Activated naive CD8-positive, alpha-beta T cell treated with anti-CD3 and anti-CD28 coated beads, Interleukin-2, amount 10 ng/mL, durations not matched to agents 7 days and 5 days (primary cell): ENCODE measurements around the gene GRIP2. TPM values are rescaled to one million over a fixed set of nuclear protein-coding genes. Genes with fewer than 3 reads are reported as not detected.

Source experiments
- ATAC-seq: fragments of 150-1000 bp; cut with Tn5 transposase; one replicate; pipeline ENCODE4 v1.10.0; 2021; ENCODE audit warnings: low read depth, moderate library complexity
- POLR2A ChIA-PET: fragments of 350-600 bp; sonication (Branson Sonifier 250); formaldehyde crosslinking; loops from one replicate; lab custom pipeline; 2021; ENCODE audit warnings: antibody characterized with exemption; lab: Charles Lee
- DNase-seq: peaks from one replicate; pipeline ENCODE4 v3.0.0; 2021
- H3K27ac Mint-ChIP-seq: one replicate; pipeline ENCODE4 v1.8.0; 2022; ENCODE audit warnings: mild to moderate bottlenecking, mixed read lengths
- H3K27me3 Mint-ChIP-seq: one replicate; pipeline ENCODE4 v1.8.0; 2022; ENCODE audit warnings: mild to moderate bottlenecking, moderate library complexity, mixed read lengths
- H3K36me3 Mint-ChIP-seq: one replicate; pipeline ENCODE4 v1.8.0; 2021; ENCODE audit warnings: mild to moderate bottlenecking, mixed read lengths
- H3K4me1 Mint-ChIP-seq: one replicate; pipeline ENCODE4 v1.8.0; 2021; ENCODE audit warnings: mixed read lengths
- H3K4me3 Mint-ChIP-seq: one replicate; pipeline ENCODE4 v1.8.0; 2022; ENCODE audit warnings: mild to moderate bottlenecking, moderate library complexity, mixed read lengths
- H3K9me3 Mint-ChIP-seq: one replicate; pipeline ENCODE4 v1.8.0; 2021; ENCODE audit warnings: mixed read lengths
- total RNA-seq, 2 experiments: library from RNA; stranded (reverse); gene quantifications; one replicate each; pipeline ENCODE4 v1.2.3, GENCODE V29; 2021

GRIP2 gene
- total RNA-seq, 2 experiments from 2014 or later, result not detected

DNA sequence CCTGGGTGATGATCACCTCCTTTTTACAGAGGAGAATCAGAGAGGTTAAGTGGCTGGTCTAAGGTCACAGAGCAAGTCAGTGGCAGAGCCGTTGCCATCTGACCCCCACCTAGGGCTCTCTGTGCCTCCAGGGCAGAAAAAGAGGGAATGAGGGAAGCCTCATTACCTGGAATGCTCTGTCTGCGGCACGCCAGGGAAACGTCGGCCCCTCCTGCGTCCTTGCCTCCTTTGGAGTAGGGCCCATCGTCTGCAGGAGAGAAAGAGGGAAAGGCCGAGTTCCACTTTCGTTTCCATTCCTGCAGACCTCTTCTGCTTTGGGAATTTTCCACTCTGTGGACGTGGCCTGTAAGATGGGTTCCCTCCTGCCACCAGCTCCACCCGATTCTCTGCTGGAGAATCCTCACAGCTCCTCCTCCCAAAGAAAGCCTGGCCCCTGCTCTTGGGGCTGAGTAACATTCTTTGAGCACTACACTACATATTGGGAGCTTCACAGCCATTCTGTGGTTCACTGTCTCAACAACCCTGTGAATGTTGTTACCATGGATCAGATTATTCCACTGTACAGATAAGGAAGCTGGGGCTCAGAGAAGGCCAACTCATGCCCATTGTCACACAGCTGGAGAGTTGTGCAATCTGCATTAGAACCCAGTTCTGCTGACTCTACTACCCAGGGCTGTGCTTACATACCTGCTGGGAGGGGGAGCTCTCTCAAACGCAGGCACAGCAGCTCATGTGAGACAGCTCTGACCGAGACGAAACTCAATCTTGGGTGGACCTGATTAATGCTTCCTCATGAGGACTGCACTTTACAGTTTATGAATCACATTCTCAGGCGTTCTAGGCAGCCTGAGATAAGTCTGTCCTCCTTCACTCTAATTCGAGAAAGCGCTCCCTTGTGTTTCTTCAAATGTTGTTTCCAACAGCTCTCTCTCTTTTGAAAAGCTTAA is 14.2 kb downstream of the GRIP2 start:
- Mint-ChIP-seq H3K27ac (no peak overlapping the region), H3K9me3 (no peaks in the 10 kb centered on the region), H3K4me3 (no peak overlapping the region), H3K4me1 (no peaks in the 10 kb centered on the region), H3K36me3 (no peaks in the 10 kb centered on the region), H3K27me3 (peaks cover 14% of the 10 kb centered on the region)
- DNase-seq (no peak), ATAC-seq (no peak)
- POLR2A ChIA-PET, result no interaction called here

DNA sequence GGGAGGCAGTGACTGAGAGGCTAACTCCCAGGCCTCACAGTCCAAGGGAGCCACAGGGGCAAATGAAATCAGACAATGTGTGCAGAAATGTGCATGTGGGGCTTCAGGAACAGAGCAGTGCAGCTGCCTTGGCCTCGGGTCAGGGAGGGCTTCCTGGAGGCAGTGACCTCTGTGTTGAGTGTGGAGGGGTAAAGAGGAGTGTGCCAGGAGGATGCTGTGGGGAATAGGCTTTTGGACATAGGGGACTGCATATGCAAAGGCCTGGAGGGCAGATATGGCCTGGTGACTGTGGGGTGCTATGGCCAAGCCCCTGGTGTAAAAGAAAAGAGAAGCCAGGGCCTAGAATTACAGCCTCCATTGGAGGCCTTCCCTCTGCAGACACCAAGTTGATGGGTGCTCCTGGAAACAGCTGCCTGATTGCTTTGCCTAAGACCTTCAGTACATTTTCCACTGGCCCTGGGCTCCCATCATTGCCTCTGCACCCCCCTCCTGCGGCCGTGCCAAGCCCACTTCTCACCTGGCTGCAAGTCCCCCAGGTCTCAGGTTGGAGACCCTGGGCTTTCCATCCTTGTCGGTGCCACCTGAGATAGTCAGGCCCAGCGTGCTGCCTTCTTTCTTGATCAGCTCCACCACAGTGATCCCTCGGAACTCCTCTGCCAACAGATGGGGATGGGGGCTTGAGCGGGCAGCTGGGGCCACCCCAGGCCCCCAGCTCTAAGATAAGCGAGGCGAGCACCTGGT is 15.1 kb downstream of the GRIP2 start:
- no peak overlapping the region for H3K4me3 Mint-ChIP-seq
- no peaks in the 10 kb centered on the region for H3K4me1 Mint-ChIP-seq
- POLR2A ChIA-PET, result no interaction called here
- ATAC-seq (no peak), DNase-seq (peak; percentile 10)
- H3K27ac Mint-ChIP-seq, result no peak overlapping the region
- H3K9me3 Mint-ChIP-seq, result no peaks in the 10 kb centered on the region
- no peaks in the 10 kb centered on the region for H3K36me3 Mint-ChIP-seq
- peaks cover 8% of the 10 kb centered on the region for H3K27me3 Mint-ChIP-seq

DNA sequence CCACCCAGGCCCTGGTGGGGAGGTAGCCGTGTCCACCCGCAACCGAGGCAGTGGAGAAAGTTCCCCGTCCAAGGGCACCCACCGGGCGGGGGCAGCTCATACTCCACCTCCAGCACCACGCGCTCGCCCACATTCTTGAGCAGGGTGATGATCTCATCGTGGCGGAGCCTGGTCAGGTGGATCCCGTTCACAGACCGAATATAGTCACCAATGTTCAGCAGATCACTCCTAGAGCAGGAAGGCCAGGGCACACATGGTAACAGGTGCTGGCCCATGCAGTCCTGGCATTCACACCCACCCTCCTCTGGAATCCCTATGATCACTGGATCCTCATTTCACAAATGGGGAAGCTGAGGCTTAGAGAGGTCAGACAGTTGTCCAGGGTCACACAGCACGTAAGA is 15.8 kb downstream of the GRIP2 start:
- Mint-ChIP-seq H3K9me3 (no peaks in the 10 kb centered on the region), H3K4me3 (no peak overlapping the region), H3K36me3 (no peaks in the 10 kb centered on the region), H3K27me3 (peaks cover 3% of the 10 kb centered on the region), H3K27ac (no peak overlapping the region), H3K4me1 (no peaks in the 10 kb centered on the region)
- POLR2A ChIA-PET, result no interaction called here
- no peak for ATAC-seq
- peak; percentile 22 for DNase-seq

DNA sequence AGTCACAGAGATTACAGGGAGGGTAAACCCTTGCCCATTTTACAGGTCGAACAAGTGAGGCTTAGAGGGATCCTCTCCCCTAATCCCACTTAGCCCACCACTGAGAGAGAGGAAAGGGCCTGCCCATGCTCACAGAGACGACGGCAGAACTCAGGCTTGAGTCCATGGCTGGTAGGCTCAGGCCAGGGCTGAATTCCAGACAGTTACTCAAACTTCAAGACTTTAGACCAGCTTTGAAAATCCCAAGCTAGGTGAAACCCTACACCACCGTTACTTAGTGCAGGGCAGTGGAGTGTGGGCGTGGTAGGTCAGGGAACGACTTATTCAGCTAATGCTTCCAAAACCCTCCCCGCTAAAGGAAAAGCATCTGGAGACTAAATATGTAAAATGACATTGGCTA is 16.4 kb downstream of the GRIP2 start:
- peaks cover 3% of the 10 kb centered on the region for H3K27me3 Mint-ChIP-seq
- no peak overlapping the region for H3K4me3 Mint-ChIP-seq
- H3K36me3 Mint-ChIP-seq, result no peaks in the 10 kb centered on the region
- H3K27ac Mint-ChIP-seq, result no peak overlapping the region
- H3K9me3 Mint-ChIP-seq, result no peaks in the 10 kb centered on the region
- POLR2A ChIA-PET, result no interaction called here
- no peaks in the 10 kb centered on the region for H3K4me1 Mint-ChIP-seq
- DNase-seq (peak; percentile 5), ATAC-seq (no peak)

DNA sequence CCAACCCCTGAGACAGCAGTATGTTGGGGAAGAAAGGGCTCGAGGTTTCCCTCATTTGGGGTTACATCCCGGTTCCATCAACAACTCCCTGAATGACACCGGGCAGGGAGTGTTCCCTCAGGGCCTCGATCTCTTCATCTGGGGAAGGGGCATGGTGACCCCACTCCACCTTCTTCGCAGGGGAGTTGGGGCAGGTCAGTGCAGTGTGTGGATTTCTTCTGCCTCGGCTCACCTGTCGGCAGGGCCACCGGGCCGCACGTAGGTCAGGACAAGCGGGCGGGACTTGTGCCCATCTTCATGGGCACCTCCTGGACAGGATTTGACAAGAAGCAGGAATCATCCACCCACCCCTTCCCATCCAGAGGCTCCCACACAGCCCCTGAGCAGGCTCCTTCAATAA is 17.4 kb downstream of the GRIP2 start:
- peak; percentile 16 for DNase-seq
- H3K36me3 Mint-ChIP-seq, result no peaks in the 10 kb centered on the region

DNA sequence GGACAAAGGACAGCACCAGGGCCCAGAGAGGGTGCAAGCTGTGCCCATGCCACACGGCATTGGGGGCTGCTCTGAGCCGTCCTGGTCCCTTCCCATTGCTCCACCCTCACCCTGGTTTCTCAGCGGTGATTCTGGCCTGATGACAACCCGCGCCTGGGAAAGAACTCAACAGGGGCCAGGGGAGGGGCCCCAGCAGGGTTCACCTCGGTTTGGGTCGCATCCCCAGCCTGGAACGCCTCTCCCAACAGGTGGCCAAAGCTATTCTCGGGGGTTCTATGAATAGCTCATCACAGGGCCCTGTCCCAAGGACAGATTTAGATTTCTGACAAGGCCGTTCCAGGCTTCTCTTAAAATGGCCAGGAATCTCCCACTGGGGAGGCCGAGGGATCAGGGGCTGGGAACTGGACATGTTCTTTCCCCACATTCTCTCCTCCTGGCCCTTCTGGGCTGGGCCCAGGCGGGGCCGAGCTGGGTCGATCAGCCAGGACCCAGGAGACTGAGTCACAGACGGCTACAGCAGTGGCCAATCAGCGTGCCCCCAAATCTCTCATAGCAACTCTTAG is 17.9 kb downstream of the GRIP2 start:
- DNase-seq, result peak; percentile 17
- ATAC-seq, result no peak
- POLR2A ChIA-PET, result no interaction called here
- Mint-ChIP-seq H3K9me3 (no peaks in the 10 kb centered on the region), H3K4me3 (no peak overlapping the region), H3K27ac (no peak overlapping the region), H3K36me3 (no peaks in the 10 kb centered on the region), H3K4me1 (no peaks in the 10 kb centered on the region), H3K27me3 (peaks cover 3% of the 10 kb centered on the region)

More for the DNA sequence above, 17.4 kb downstream of the GRIP2 start:
- POLR2A ChIA-PET, result no interaction called here
- no peak for ATAC-seq
- no peak overlapping the region for H3K4me3 Mint-ChIP-seq
- H3K4me1 Mint-ChIP-seq, result no peaks in the 10 kb centered on the region
- H3K9me3 Mint-ChIP-seq, result no peaks in the 10 kb centered on the region
- H3K27me3 Mint-ChIP-seq, result peaks cover 3% of the 10 kb centered on the region
- H3K27ac Mint-ChIP-seq, result no peak overlapping the region

DNA sequence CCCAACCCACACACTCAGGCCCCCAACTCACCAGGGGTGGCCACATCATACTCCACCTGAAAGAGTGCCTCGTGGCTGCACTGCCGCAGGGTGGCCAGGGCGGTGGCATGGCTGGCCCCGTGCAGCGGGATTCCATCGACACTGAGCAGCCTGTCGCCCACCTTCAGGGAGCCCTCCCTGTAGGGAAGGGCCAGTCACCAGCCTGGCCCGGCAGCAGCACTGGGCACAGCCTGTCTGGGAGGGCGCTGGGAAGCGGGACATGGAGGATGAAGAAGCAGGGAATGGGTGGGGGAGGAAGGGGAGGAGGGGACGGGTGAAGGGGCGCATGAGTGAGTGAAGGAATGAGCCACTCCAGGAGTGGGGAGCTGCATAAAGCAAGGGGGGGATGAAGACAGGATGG is 18.5 kb downstream of the GRIP2 start:
- Mint-ChIP-seq H3K9me3 (no peaks in the 10 kb centered on the region), H3K27ac (no peak overlapping the region), H3K36me3 (no peaks in the 10 kb centered on the region), H3K27me3 (peaks cover 3% of the 10 kb centered on the region), H3K4me1 (no peaks in the 10 kb centered on the region), H3K4me3 (no peak overlapping the region)
- POLR2A ChIA-PET, result no interaction called here
- ATAC-seq, result no peak
- DNase-seq, result peak; percentile 13

DNA sequence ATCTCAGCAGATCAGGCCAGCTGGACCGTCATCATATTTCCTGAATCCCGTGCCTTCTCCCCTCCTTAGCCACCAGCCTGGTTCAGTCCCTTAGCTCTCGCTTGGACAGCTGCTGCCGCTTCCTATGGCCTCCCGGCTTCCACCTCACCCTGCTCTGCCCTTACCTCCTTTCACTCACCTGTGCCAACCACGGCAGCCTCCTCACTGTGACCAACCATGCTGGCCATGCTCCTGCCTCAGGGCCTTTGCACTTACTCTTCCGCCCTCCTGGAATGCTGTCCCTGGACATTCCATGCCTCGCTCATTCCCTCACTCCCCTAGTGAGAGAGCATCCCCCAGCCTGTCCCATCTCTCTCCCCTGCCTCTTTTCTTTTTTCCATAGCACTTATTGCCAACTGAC is 19.2 kb downstream of the GRIP2 start:
- DNase-seq, result peak; percentile 10
- H3K27me3 Mint-ChIP-seq, result no peaks in the 10 kb centered on the region
- no peak for ATAC-seq

DNA sequence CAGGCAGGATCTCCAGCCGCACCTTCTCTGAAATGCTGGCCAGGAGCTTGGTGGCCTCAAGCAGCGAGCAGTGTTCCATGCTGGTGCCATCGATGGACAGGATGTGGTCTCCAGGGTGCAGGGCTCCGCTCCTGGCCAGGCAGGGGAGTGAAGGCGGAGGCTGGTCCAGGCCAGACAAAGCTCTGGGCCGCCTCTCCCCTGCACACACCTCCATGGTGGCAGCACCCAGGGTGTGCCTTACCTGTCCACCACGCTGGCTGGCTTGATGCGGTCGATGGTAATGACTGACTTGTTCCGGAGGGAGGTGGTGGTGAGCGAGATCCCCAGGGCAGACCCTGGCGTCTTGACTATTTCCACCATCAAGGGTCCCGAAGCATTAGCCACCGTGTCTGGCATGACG is 20.0 kb downstream of the GRIP2 start:
- Mint-ChIP-seq H3K27me3 (no peaks in the 10 kb centered on the region), H3K36me3 (no peaks in the 10 kb centered on the region), H3K4me3 (no peak overlapping the region), H3K27ac (no peak overlapping the region), H3K4me1 (no peaks in the 10 kb centered on the region), H3K9me3 (no peaks in the 10 kb centered on the region)
- peak; percentile 12 for DNase-seq
- ATAC-seq, result no peak
- POLR2A ChIA-PET, result no interaction called here

More for the DNA sequence above, 19.2 kb downstream of the GRIP2 start:
- Mint-ChIP-seq H3K4me3 (no peak overlapping the region), H3K36me3 (no peaks in the 10 kb centered on the region), H3K9me3 (no peaks in the 10 kb centered on the region), H3K27ac (no peak overlapping the region), H3K4me1 (no peaks in the 10 kb centered on the region)
- POLR2A ChIA-PET, result no interaction called here

DNA sequence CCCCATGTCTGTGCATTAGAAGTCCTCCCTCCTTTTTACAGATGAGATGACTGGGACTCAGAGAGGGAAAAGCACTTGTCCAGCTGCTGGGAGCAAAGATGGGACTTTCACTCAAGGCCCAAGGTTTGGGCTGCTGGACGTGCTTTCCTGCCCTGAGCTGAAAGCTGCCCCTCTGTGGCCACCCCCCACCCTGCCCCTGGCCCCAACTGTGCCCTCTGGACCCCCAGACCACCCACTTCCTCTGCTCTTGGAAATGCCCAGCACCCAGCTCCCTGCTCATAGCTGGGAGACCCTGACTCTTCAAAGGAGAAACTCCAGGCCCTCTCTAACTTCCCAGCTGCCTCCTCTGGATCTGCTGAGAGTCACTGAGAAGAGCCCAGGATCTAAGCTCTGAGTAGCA is 20.7 kb downstream of the GRIP2 start:
- no peak overlapping the region for H3K4me3 Mint-ChIP-seq
- no peak overlapping the region for H3K27ac Mint-ChIP-seq
- no peaks in the 10 kb centered on the region for H3K9me3 Mint-ChIP-seq
- POLR2A ChIA-PET, result no interaction called here
- peak; percentile 4 for DNase-seq
- ATAC-seq, result no peak
- no peaks in the 10 kb centered on the region for H3K4me1 Mint-ChIP-seq
- no peaks in the 10 kb centered on the region for H3K27me3 Mint-ChIP-seq
- H3K36me3 Mint-ChIP-seq, result no peaks in the 10 kb centered on the region

DNA sequence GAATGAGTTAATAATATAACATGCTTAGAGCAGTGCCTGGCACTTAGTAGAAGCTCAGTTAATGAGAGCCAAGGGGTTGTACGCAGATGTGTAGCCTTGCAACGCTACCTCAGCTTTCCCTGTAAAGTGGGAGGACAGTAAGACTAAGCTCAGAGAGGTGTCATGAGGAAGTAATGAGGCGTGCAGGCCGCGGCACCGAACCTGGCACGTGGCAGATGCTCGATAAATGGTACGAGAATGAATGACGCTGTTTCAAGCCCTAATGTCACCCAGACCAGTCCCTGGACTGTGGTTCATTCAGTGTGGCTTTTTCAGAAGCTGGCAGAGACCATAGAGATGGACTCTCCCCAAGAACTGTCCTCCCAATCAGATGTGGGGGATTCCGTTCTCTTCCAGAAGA is 21.2 kb downstream of the GRIP2 start:
- ATAC-seq, result no peak
- Mint-ChIP-seq H3K27me3 (no peaks in the 10 kb centered on the region), H3K4me3 (no peak overlapping the region), H3K36me3 (no peaks in the 10 kb centered on the region), H3K27ac (no peak overlapping the region), H3K9me3 (no peaks in the 10 kb centered on the region), H3K4me1 (no peaks in the 10 kb centered on the region)
- POLR2A ChIA-PET, result no interaction called here
- peak; percentile 2 for DNase-seq

DNA sequence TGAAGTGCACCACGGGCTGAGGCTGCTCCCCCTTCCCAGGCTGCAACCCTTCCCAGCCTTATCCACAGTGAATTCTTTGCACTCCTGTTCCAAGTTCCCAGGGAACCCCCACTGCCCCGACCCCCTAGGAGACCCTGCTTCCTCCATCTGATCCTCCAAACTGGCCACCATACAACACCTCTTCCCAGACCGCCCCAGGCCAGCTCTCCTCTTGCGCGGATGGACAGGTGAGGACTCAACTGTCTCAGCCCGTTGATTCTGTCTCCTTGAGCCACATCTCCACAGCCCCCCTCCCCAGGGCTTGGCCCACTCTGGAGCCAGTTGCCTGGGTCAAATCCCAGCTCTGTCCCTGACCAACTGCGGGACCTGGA is 21.7 kb downstream of the GRIP2 start:
- H3K9me3 Mint-ChIP-seq, result no peaks in the 10 kb centered on the region
- H3K27ac Mint-ChIP-seq, result no peak overlapping the region
- POLR2A ChIA-PET, result no interaction called here
- no peaks in the 10 kb centered on the region for H3K36me3 Mint-ChIP-seq
- H3K4me1 Mint-ChIP-seq, result no peaks in the 10 kb centered on the region
- DNase-seq, result peak; percentile 10
- no peaks in the 10 kb centered on the region for H3K27me3 Mint-ChIP-seq
- no peak overlapping the region for H3K4me3 Mint-ChIP-seq
- no peak for ATAC-seq

DNA sequence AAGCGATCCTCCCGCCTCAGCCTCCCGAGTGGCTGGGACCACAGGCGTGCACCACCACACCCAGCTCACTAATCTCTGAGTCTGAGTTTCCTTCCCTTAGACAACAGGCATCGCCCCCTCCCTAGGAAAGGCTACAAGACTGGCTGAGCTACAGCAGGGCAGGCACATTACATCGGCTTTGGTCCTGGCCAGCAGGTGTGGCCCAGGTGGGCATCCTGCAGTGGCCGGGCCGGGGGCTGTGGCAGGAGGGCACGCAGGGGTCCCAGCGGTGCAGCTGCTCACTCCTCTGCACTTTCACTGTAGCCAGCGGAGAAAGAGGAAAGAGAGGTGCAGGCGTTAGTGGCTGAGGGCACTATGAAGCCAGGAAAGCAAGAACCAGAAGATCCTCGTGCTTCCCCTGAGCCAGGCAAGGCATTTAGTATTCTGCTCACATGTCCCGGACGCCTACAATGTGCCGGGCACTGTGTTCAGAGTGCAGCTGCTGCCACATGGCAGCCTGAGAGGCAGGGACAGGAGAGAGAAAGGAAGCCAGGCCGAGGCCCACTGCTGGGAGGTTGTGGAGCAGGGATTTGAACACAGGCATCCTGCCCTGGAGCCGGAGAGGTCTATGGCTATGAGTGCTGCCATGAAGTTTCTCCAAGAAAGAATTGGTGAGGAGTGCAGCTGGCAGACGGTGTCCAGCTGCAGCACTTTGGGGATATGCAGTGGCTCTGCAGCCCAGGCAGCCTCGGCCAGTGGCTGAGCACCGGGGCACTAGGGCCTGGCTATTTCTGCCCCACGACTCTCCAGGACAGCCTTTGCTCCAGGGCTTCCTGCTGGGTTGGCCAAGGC is 22.3 kb downstream of the GRIP2 start:
- no peak for ATAC-seq
- no peaks in the 10 kb centered on the region for H3K27me3 Mint-ChIP-seq
- H3K9me3 Mint-ChIP-seq, result no peaks in the 10 kb centered on the region
- H3K4me1 Mint-ChIP-seq, result no peaks in the 10 kb centered on the region
- H3K27ac Mint-ChIP-seq, result no peak overlapping the region
- peak; percentile 11 for DNase-seq
- no peaks in the 10 kb centered on the region for H3K36me3 Mint-ChIP-seq
- H3K4me3 Mint-ChIP-seq, result no peak overlapping the region
- POLR2A ChIA-PET, result no interaction called here
